HG02973 (cell line): ENCODE results near the gene CTAGE15.

Experiments used
- ATAC-seq: cut with Tn5 transposase; IDR thresholded peaks from one replicate; pipeline ENCODE4 v1.9.1; 2021; ENCODE audit warnings: moderate library complexity; ENCODE audit not compliant: unreplicated experiment

CTAGE15 gene

GRCh38 chr7:143621175-143621574 lies 49.6 kb downstream of the CTAGE15 start:
- peak; percentile 35 for ATAC-seq

- ATAC-seq = peak; percentile 37
Observed at GRCh38 chr7:143622130-143622529, 50.5 kb downstream of the CTAGE15 start.
